Jurkat, Clone E6-1 (cell line): Measurements from ENCODE around the gene DPH1.

ENCODE experiments used
- DNase-seq: peaks from one replicate; pipeline ENCODE4 v3.0.0-alpha.2; 2011; ENCODE audit warnings: low read depth, low spot score
- H3K4me3 ChIP-seq: 2 replicates; pipeline ENCODE4 v1.5.1; 2011; ENCODE audit warnings: mild to moderate bottlenecking, low read length, control low read depth, moderate library complexity

DPH1 gene

DNA sequence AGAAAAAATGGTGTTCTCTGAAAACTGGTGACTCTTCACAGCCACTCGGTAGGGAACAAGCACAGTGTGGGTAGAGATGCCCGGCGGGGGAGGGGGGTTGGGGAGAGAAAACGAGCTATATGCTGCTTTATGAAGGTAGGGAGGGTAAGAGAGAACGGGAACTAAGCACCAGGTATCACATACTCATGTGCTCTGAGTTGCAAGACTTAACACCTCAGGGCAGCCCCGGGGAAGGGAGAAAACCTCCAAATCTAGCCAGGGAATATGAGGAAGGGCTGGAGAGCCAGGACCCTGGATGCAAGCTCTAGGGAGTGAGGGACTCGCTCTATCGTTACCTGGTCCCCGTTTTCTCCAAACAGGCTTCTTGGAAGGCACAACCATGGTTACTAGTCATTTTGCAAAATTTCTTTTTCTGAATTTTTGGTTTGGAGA, 60.3 kb downstream of the DPH1 start:
- no peak for DNase-seq
- no peak overlapping the region for H3K4me3 ChIP-seq

DNA sequence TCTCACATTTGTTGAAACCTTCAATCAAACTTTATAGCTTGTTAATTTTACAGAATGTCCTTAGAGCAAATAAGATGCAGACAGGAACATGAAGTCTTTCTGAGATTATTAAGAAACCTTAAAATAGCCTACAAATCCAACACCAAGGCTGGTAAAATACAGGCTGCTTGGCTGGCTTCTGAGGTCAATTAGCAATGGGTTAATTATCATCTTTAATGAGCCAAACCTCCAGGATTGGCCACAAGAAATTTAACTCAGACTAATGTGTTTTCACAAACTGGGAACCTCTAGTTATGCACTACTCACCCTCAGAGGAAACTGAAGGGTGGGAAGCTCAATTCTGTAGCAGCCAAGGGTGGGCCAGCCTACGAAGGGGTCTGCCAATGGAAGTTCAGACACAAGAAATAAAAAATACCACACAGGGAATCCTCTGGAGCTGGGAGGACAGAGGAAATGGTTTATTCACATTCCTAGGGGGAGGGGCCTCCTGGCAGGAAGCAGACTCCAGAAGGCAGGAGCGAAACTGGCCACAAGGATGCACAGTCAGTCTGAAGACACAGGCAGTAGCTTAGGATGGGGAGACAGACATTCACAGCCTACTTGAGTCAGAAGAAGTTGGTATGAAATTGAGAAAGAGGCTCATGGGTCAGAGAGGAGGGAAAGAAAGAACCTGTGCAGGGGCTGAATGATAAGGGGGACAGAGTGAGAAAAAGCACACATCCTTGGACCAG, 61.0 kb downstream of the DPH1 start:
- H3K4me3 ChIP-seq = no peak overlapping the region
- no peak for DNase-seq

- H3K4me3 ChIP-seq = no peak overlapping the region
- DNase-seq = no peak
Observed at GRCh38 chr17:2092253-2092652, 62.3 kb downstream of the DPH1 start.

GRCh38 chr17:2093349-2093748, 63.4 kb downstream of the DPH1 start:
- no peak overlapping the region for H3K4me3 ChIP-seq
- no peak for DNase-seq
